Psoas muscle (tissue), 8 donors: ENCODE measurements around the gene NR5A2. TPM values are rescaled to one million over a fixed set of nuclear protein-coding genes. Genes with fewer than 3 reads are reported as not detected.

Experiments
- ATAC-seq, 4 donors: fragments of 200-7000 bp; cut with Tn5 transposase; one replicate each; pipeline ENCODE4 v1.9.1; 2020; ENCODE audit warnings: moderate library complexity in 3 of 4, mild to moderate bottlenecking in 2 of 4
- DNase-seq, 2 donors: peaks; one replicate each; pipeline ENCODE4 v3.0.0-alpha.2; 2020
- H3K27ac ChIP-seq: fragments of 200-600 bp; one replicate; pipeline ENCODE4 v1.8.0; 2022
- H3K27me3 ChIP-seq, 3 donors: fragments of 200-600 bp in 1 of 3; one replicate each; pipeline versions ENCODE4 v1.6.1 to v1.8.0; 2013 to 2022; ENCODE audit warnings: low read length in 2 of 3, mild to moderate bottlenecking in 2 of 3, moderate library complexity in 1 of 3; ENCODE audit not compliant: insufficient read depth in 3 of 3
- H3K36me3 ChIP-seq, 2 donors: fragments of 200-600 bp in 1 of 2; one replicate each; pipeline versions ENCODE4 v1.6.1 to v1.8.0; 2013 to 2022; ENCODE audit warnings: low read depth in 1 of 2, mild to moderate bottlenecking in 1 of 2, moderate library complexity in 1 of 2; ENCODE audit not compliant: insufficient read depth in 1 of 2
- H3K4me1 ChIP-seq: fragments of 200-600 bp; one replicate; pipeline ENCODE4 v1.8.0; 2022
- H3K4me3 ChIP-seq: fragments of 200-600 bp; one replicate; pipeline ENCODE4 v1.8.0; 2022; ENCODE audit warnings: mild to moderate bottlenecking
- H3K9me3 ChIP-seq: fragments of 200-600 bp; one replicate; pipeline ENCODE4 v1.8.0; 2022
- WGBS, 3 donors: extraction: QIAGEN DNeasy Blood & Tissue Kit; methylation state at CpG; one replicate each; pipeline versions ENCODE4 v1.1.6 to v1.1.7; 2013; 5-methylcytosine and 5-hydroxymethylcytosine counted together
- intact Hi-C, 2 donors: fragments of 100-400 bp; cut with DNase I; formaldehyde crosslinking; loops; one replicate each; pipeline versions ENCODE4 v1.11.0 to v1.14.2; 2022
- polyA plus RNA-seq, 3 donors: library from polyadenylated mRNA; stranded (reverse); fragments of 200-250 nt; gene quantifications; one replicate each; pipeline ENCODE4 v1.2.3, GENCODE V29; 2013
- total RNA-seq, 4 donors: library from RNA; stranded (reverse); fragmentation: NEBNext Ultra II Directional in 2 of 4; extraction: Animal tissue kit (Norgen Biotek cat#: 25700) in 2 of 4; gene quantifications; one replicate each; pipeline versions ENCODE4 v1.2.1 to v1.2.4, GENCODE V29; 2021 to 2023
- TF ChIP-seq, protein P1 (sequence below): fragments of 200-600 bp; IDR thresholded peaks from one replicate; pipeline ENCODE4 v1.8.0; 2022; ENCODE audit warnings: antibody characterized with exemption
- donor health status: healthy with polysubstance abuse.
- donor health status: DM: no; HTN: no; CAD: no; lungs with moderate emphysema.
- donor health status: Bipolar disorder and iron deficiency.
- donor health status: healthy.
- donor health status: DM: yes; HTN: yes; CAD: no.
- donor health status: DM: no; HTN: no; CAD: no.
- donor health status: DM: no; HTN: no; CAD: no.
- donor health status: DM: yes; HTN: yes; CAD: no.

Gene NR5A2
- total and polyA plus RNA-seq, 7 donors = 0.27 to 1.2 (median 0.60) TPM

GRCh38 chr1:200226268-200226968 is 198.9 kb downstream of the NR5A2 start:
- TF ChIP-seq, protein P1, sequence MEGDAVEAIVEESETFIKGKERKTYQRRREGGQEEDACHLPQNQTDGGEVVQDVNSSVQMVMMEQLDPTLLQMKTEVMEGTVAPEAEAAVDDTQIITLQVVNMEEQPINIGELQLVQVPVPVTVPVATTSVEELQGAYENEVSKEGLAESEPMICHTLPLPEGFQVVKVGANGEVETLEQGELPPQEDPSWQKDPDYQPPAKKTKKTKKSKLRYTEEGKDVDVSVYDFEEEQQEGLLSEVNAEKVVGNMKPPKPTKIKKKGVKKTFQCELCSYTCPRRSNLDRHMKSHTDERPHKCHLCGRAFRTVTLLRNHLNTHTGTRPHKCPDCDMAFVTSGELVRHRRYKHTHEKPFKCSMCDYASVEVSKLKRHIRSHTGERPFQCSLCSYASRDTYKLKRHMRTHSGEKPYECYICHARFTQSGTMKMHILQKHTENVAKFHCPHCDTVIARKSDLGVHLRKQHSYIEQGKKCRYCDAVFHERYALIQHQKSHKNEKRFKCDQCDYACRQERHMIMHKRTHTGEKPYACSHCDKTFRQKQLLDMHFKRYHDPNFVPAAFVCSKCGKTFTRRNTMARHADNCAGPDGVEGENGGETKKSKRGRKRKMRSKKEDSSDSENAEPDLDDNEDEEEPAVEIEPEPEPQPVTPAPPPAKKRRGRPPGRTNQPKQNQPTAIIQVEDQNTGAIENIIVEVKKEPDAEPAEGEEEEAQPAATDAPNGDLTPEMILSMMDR = no peak
- 34 to 44% (median 41%) methylated on average over 11 of the region's 11 CpGs for WGBS, 3 donors

DNA sequence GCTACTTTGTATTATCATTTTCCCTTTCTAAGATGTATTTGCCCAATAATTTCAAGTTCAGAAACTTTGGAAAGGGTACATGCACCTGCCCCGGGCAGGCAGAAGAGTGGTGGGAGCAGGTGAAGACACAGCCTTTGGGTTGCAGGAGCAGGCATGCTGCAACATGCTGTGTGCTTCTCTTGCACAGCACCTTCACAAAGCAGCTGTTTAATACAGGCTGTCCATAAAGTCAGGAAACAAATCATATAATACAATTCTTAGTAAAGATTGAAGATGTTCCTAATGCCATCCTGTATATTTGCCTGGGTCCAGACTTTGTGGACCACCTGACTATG is 199.4 kb downstream of the NR5A2 start:
- ATAC-seq = no peak
- intact Hi-C loops = no loop called here
- H3K27me3 ChIP-seq = peaks cover 0 to 2% (median 0%) of the 10 kb centered on the region in 3 donors
- peaks cover 8% of the 10 kb centered on the region for H3K4me1 ChIP-seq
- H3K9me3 ChIP-seq = no peaks in the 10 kb centered on the region
- DNase-seq = no peak
- WGBS, 3 donors = 65 to 79% (median 69%) methylated on average over 1 of the region's 1 CpG
- no peak overlapping the region for H3K4me3 ChIP-seq
- H3K27ac ChIP-seq = no peak overlapping the region
- H3K36me3 ChIP-seq = no peaks in the 10 kb centered on the region
- TF ChIP-seq, protein P1 = no peak

More at GRCh38 chr1:200226268-200226968, 198.9 kb downstream of the NR5A2 start:
- H3K27me3 ChIP-seq = peaks cover 0 to 2% (median 0%) of the 10 kb centered on the region in 3 donors
- no peaks in the 10 kb centered on the region for H3K9me3 ChIP-seq
- H3K27ac ChIP-seq = no peak overlapping the region
- ATAC-seq (no peak), DNase-seq (no peak)
- intact Hi-C loops = no loop called here
- H3K36me3 ChIP-seq = no peaks in the 10 kb centered on the region
- H3K4me3 ChIP-seq = no peak overlapping the region
- H3K4me1 ChIP-seq = peaks cover 3% of the 10 kb centered on the region
